ENCODE measurements around the gene MCAM. TPM values are rescaled to one million over a fixed set of nuclear protein-coding genes. Genes with fewer than 3 reads are reported as not detected.
A peak's percentile ranks its signal among the peaks of the same experiment; 100 is the strongest.

The MCAM gene
- total and polyA plus RNA-seq, 2 of the 8 experiments (the other 6 are each of a cell fraction or from before 2014, with no cell fraction given), result 22.4 to 32.2 TPM

DNA sequence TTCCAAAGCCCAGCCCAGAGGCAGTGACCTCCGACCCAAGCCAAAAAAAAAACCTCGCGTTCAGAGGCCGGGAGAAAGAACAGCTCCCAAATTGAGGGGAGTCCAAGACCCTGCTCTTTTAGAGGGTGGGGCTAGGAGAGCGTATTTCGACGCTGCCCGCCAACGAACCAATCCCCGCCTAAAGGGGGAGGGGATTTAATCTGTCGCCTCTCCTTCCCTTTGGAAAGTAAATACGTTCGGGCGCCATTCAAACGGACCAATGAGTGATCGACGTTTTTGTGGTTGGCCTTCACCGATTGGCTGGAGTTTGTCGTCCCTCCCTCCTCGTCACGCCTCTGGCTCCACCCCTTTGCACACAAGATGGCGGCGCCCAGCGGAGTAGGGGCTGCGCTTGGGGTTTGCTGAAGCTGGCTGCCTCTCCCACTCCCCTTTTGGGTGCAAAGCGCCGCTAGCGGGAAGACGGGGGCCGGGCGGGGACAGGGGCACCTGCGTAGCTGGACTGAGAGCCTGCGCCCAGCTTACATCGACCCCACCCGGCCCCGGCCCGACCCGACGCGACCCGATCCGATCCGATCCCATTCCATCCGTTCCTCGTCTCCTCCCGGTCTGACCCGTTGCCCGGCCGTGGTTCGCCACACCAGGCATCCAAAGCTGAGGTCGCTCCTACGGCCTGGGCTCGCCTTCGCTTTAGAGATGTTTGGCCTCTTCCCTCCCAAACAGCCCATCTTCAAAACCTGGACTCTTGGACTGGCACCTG, 17.4 kb upstream of the MCAM start, which contains the start of gene RNF26 (continued):
- TF ChIP-seq CHD7 (IDR thresholded peaks at IDR 0.05; ENCODE audit: insufficient replicate concordance, low read length) (no peak), PHF8 (conservative IDR thresholded peaks at IDR 0.05; ENCODE audit: low read depth, low read length) (peak; percentile 87), CBX5 (IDR thresholded peaks at IDR 0.05; ENCODE audit: low read depth, low read length) (no peak), JUN (IDR thresholded peaks at IDR 0.05; ENCODE audit: low read depth, low read length) (no peak), SRF (IDR thresholded peaks at IDR 0.05; ENCODE audit: low read depth, low read length) (no peak), TCF12 (IDR thresholded peaks at IDR 0.05; ENCODE audit: low read depth, low read length) (no peak), POLR2A (IDR thresholded peaks at IDR 0.05; ENCODE audit: control extremely low read depth in 1 of 2, low read depth in 2 of 2, low read length in 2 of 2) (peak in 1 of 2 experiments; percentile 88; a peak in 2 of 3 replicates), RAD21 (IDR thresholded peaks at IDR 0.05 in 1 of 2, conservative IDR thresholded peaks at IDR 0.05 in 1 of 2; ENCODE audit: low read depth in 2 of 2, low read length in 2 of 2) (no peak), TAF7 (optimal IDR thresholded peaks at IDR 0.05; ENCODE audit: borderline replicate concordance, low read depth, low read length) (no peak), FOSL1 (IDR thresholded peaks at IDR 0.05; ENCODE audit: insufficient read depth, low read depth, low read length) (no peak)
